Esophagus muscularis mucosa (tissue), 3 donors: Measurements from ENCODE around the gene ST3GAL2.

Experiments used
- CTCF ChIP-seq, 3 experiments: fragments of 200-600 bp in 2 of 3; fragments of 450-650 bp in 1 of 3; sonication (generic) in 2 of 3; IDR thresholded peaks; one replicate each; pipeline ENCODE4 v1.5.1; 2017 to 2019; ENCODE audit warnings: antibody characterized with exemption in 3 of 3, mild to moderate bottlenecking in 2 of 3, moderate library complexity in 1 of 3
- POLR2A ChIP-seq: fragments of 450-650 bp; IDR thresholded peaks from one replicate; pipeline ENCODE4 v1.6.1; 2017; ENCODE audit warnings: antibody characterized with exemption, moderate library complexity, mild to moderate bottlenecking, low read depth
- POLR2AphosphoS5 ChIP-seq, 2 donors: sonication (generic); formaldehyde crosslinking; IDR thresholded peaks; one replicate each; pipeline ENCODE4 v1.6.1; 2017; ENCODE audit warnings: antibody characterized with exemption in 2 of 2

- TF ChIP-seq CTCF (IDR thresholded peaks at IDR 0.05): no peak
- no peak for TF ChIP-seq POLR2A
- TF ChIP-seq POLR2AphosphoS5 (IDR thresholded peaks at IDR 0.05): no peak
Observed at GRCh38 chr16:70427786-70428177, 11.1 kb downstream of the ST3GAL2 start.
